Upper lobe of left lung (tissue), 6 donors: ENCODE results near the gene LDB2. TPM values are rescaled to one million over a fixed set of nuclear protein-coding genes. Genes with fewer than 3 reads are reported as not detected.
A peak's percentile ranks its signal among the peaks of the same experiment; 100 is the strongest.

ENCODE experiments used
- ATAC-seq, 2 donors: fragments of 200-7000 bp; cut with Tn5 transposase; one replicate each; pipeline ENCODE4 v1.9.1; 2022; ENCODE audit warnings: mild to moderate bottlenecking in 2 of 2, moderate library complexity in 2 of 2; ENCODE audit not compliant: low FRiP score in 2 of 2
- DNase-seq, 2 donors: peaks; one replicate each; pipeline ENCODE4 v3.0.0-alpha.2; 2019 to 2020
- H3K27ac ChIP-seq, 4 donors: fragments of 200-600 bp; sonication (generic); one replicate each; pipeline ENCODE4 v1.5.1; 2016 to 2019
- H3K27me3 ChIP-seq, 4 donors: fragments of 200-600 bp; sonication (generic); one replicate each; pipeline ENCODE4 v1.5.1; 2017 to 2019
- H3K36me3 ChIP-seq, 4 donors: fragments of 200-600 bp; sonication (generic); one replicate each; pipeline ENCODE4 v1.5.1; 2016 to 2019
- H3K4me1 ChIP-seq, 4 donors: fragments of 200-600 bp; sonication (generic); one replicate each; pipeline ENCODE4 v1.5.1; 2018 to 2019
- H3K4me3 ChIP-seq, 4 donors: fragments of 200-600 bp; sonication (generic); one replicate each; pipeline ENCODE4 v1.5.1; 2017 to 2019; ENCODE audit warnings: mild to moderate bottlenecking in 2 of 4, moderate library complexity in 1 of 4
- H3K9me3 ChIP-seq, 4 donors: fragments of 200-600 bp; sonication (generic); one replicate each; pipeline ENCODE4 v1.5.1; 2018 to 2019
- CTCF ChIP-seq, 6 experiments: fragments of 450-650 bp in 4 of 6; fragments of 200-600 bp in 2 of 6; sonication (generic) in 2 of 6; IDR thresholded peaks; one replicate each; pipeline ENCODE4 v1.5.1; 2016 to 2019; ENCODE audit warnings: antibody characterized with exemption in 6 of 6
- EP300 ChIP-seq, 4 donors: sonication (generic); formaldehyde crosslinking; IDR thresholded peaks; one replicate each; pipeline ENCODE4 v1.5.1; 2017; ENCODE audit warnings: antibody characterized with exemption in 4 of 4, control low read depth in 2 of 4
- POLR2A ChIP-seq, 4 donors: fragments of 450-650 bp; IDR thresholded peaks; one replicate each; pipeline ENCODE4 v1.5.1; 2016 to 2017; ENCODE audit warnings: antibody characterized with exemption in 4 of 4, mild to moderate bottlenecking in 2 of 4
- POLR2AphosphoS5 ChIP-seq, 2 donors: sonication (generic); formaldehyde crosslinking; IDR thresholded peaks; one replicate each; pipeline ENCODE4 v1.5.1; 2017; ENCODE audit warnings: antibody characterized with exemption in 2 of 2
- WGBS, 2 donors: methylation state at CpG; one replicate each; pipeline ENCODE4 v1.1.5; 2017 to 2018; 5-methylcytosine and 5-hydroxymethylcytosine counted together
- total RNA-seq, 6 donors: library from RNA; depleted of rRNA in 4 of 6; stranded (reverse); fragments of >200 nt in 4 of 6; gene quantifications; one replicate each; pipeline versions ENCODE4 v1.1.0 to v1.2.1, GENCODE V29; 2016 to 2021
- donor health status: DM: no; HTN: no; CAD: no; lungs with moderate emphysema.
- donor health status: DM: no; HTN: yes; CAD: no; lungs with severe emphysema.

LDB2 gene
- total RNA-seq, 6 donors from 2014 or later = 34.6 to 94.4 (median 45.9) TPM

GRCh38 chr4:16775411-16776154 is 122.9 kb downstream of the LDB2 start:
- no peaks in the 10 kb centered on the region for H3K9me3 ChIP-seq
- 76 to 80% methylated on average over 5 of the region's 5 CpGs for WGBS, 2 donors
- TF ChIP-seq EP300 (IDR thresholded peaks at IDR 0.05) (no peak), POLR2AphosphoS5 (IDR thresholded peaks at IDR 0.05) (no peak), CTCF (IDR thresholded peaks at IDR 0.05) (no peak), POLR2A (IDR thresholded peaks at IDR 0.05) (no peak)
- DNase-seq (no peak), ATAC-seq (no peak)
- peak overlapping the region in 1 of 4 donors; percentile 3 for H3K27ac ChIP-seq
- H3K36me3 ChIP-seq = peaks cover 0 to 12% (median 0%) of the 10 kb centered on the region in 4 donors
- no peaks in the 10 kb centered on the region for H3K27me3 ChIP-seq
- H3K4me3 ChIP-seq = no peak overlapping the region
- peaks cover 0 to 5% (median 0%) of the 10 kb centered on the region in 4 donors for H3K4me1 ChIP-seq

GRCh38 chr4:16772366-16772850 is 126.0 kb downstream of the LDB2 start:
- Histone ChIP-seq H3K9me3 (no peaks in the 10 kb centered on the region), H3K36me3 (peaks cover 0 to 7% (median 0%) of the 10 kb centered on the region in 4 donors), H3K4me3 (no peak overlapping the region), H3K4me1 (peaks cover 0 to 8% (median 0%) of the 10 kb centered on the region in 4 donors), H3K27ac (peak overlapping the region in 1 of 4 donors; percentile 53), H3K27me3 (no peaks in the 10 kb centered on the region)
- WGBS, 2 donors = 46 to 66% methylated on average over 2 of the region's 2 CpGs
- DNase-seq (no peak), ATAC-seq (no peak)
- no peak for TF ChIP-seq EP300 (IDR thresholded peaks at IDR 0.05)
- no peak for TF ChIP-seq POLR2A (IDR thresholded peaks at IDR 0.05)
- no peak for TF ChIP-seq POLR2AphosphoS5 (IDR thresholded peaks at IDR 0.05)
- no peak for TF ChIP-seq CTCF (IDR thresholded peaks at IDR 0.05)

DNA sequence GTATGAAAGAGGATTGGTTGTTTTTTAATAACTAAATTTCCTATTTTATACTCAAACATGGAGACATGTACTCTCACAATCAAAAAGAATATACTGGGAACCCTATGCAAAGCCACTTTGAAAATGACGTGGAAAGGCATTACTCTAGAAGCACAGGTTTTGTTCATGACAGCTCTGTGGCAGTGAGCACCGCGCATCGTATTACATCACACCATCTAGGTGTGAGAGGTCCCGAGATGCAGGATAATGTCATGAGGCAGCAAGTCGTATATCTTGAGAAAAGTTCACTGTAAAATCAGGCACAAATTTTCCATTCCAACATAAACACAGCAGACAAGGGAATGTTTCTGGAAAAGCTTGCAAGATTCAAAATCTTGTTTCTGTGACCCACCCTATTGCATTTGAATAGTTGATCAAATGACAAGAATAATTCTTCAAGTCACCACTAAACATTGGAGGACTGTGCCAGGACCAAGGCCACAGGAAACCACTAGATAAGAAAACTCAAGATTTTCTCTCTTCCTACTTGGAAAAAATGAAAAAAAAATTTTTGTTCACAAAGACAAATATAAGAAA is 127.6 kb downstream of the LDB2 start:
- H3K4me3 ChIP-seq = no peak overlapping the region
- H3K36me3 ChIP-seq = no peaks in the 10 kb centered on the region
- no peaks in the 10 kb centered on the region for H3K27me3 ChIP-seq
- no peak for ATAC-seq
- H3K4me1 ChIP-seq = peaks cover 0 to 8% (median 0%) of the 10 kb centered on the region in 4 donors
- 78 to 90% methylated on average over 6 of the region's 6 CpGs for WGBS, 2 donors
- TF ChIP-seq CTCF (IDR thresholded peaks at IDR 0.05) (no peak), POLR2A (IDR thresholded peaks at IDR 0.05) (no peak), EP300 (IDR thresholded peaks at IDR 0.05) (no peak), POLR2AphosphoS5 (IDR thresholded peaks at IDR 0.05) (no peak)
- H3K27ac ChIP-seq = peak overlapping the region in 1 of 4 donors; percentile 42
- DNase-seq = no peak
- H3K9me3 ChIP-seq = no peaks in the 10 kb centered on the region

DNA sequence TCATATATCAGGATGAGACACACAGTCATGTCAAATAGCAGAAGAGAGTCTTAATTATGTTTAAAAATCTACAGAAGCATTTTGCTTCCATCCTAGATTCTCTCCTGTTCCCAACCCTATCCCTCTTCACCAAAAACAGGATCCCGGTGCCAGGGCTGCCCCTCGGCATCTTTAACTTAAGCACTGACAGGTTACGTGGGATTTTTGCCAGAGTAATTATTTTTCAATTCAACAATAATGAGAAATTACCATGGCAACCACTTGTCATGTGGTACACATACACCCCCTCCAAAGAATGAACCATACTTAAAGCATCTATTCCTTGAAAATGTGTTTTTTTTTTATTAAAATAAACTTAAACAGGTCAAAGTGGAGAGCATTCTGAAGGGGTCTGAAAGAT is 130.6 kb downstream of the LDB2 start:
- Histone ChIP-seq H3K36me3 (no peaks in the 10 kb centered on the region), H3K9me3 (no peaks in the 10 kb centered on the region), H3K27me3 (no peaks in the 10 kb centered on the region), H3K4me3 (no peak overlapping the region), H3K4me1 (peaks cover 0 to 4% (median 0%) of the 10 kb centered on the region in 4 donors), H3K27ac (no peak overlapping the region)
- 86 to 89% methylated on average over 3 of the region's 3 CpGs for WGBS, 2 donors
- DNase-seq = no peak
- ATAC-seq = no peak
- TF ChIP-seq CTCF (IDR thresholded peaks at IDR 0.05) = no peak
- TF ChIP-seq EP300 (IDR thresholded peaks at IDR 0.05) = no peak
- no peak for TF ChIP-seq POLR2AphosphoS5 (IDR thresholded peaks at IDR 0.05)
- TF ChIP-seq POLR2A (IDR thresholded peaks at IDR 0.05) = no peak
